Measurements from ENCODE around the gene CD248.
A peak's percentile ranks its signal among the peaks of the same experiment; 100 is the strongest.

The CD248 gene

DNA sequence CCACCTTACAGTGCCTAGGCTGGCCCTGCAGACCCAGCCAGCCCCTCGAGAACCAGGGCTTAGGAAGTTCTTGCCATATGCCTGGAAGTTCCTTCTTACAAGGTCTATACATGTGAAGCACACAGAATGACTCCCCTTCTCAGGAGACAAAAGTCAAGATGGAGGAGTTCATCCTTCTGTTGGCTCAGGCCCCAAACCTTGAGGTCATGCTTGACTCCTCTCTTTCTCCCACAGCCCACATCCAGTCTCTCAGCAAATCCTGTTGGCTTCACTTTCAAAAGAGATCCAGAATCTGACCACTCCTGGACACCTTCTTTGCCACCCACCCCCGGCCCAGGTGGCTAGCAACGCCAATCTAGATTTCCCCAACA lies 1.7 kb upstream of the CD248 start:
- no peak for DNase-seq (ENCODE audit: low read depth)
- no peak overlapping the region for H3K4me3 ChIP-seq (ENCODE audit: low read depth, low read length)
- TF ChIP-seq, protein P1, sequence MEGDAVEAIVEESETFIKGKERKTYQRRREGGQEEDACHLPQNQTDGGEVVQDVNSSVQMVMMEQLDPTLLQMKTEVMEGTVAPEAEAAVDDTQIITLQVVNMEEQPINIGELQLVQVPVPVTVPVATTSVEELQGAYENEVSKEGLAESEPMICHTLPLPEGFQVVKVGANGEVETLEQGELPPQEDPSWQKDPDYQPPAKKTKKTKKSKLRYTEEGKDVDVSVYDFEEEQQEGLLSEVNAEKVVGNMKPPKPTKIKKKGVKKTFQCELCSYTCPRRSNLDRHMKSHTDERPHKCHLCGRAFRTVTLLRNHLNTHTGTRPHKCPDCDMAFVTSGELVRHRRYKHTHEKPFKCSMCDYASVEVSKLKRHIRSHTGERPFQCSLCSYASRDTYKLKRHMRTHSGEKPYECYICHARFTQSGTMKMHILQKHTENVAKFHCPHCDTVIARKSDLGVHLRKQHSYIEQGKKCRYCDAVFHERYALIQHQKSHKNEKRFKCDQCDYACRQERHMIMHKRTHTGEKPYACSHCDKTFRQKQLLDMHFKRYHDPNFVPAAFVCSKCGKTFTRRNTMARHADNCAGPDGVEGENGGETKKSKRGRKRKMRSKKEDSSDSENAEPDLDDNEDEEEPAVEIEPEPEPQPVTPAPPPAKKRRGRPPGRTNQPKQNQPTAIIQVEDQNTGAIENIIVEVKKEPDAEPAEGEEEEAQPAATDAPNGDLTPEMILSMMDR (conservative IDR thresholded peaks at IDR 0.05; ENCODE audit: low read depth, low read length) = no peak

DNA sequence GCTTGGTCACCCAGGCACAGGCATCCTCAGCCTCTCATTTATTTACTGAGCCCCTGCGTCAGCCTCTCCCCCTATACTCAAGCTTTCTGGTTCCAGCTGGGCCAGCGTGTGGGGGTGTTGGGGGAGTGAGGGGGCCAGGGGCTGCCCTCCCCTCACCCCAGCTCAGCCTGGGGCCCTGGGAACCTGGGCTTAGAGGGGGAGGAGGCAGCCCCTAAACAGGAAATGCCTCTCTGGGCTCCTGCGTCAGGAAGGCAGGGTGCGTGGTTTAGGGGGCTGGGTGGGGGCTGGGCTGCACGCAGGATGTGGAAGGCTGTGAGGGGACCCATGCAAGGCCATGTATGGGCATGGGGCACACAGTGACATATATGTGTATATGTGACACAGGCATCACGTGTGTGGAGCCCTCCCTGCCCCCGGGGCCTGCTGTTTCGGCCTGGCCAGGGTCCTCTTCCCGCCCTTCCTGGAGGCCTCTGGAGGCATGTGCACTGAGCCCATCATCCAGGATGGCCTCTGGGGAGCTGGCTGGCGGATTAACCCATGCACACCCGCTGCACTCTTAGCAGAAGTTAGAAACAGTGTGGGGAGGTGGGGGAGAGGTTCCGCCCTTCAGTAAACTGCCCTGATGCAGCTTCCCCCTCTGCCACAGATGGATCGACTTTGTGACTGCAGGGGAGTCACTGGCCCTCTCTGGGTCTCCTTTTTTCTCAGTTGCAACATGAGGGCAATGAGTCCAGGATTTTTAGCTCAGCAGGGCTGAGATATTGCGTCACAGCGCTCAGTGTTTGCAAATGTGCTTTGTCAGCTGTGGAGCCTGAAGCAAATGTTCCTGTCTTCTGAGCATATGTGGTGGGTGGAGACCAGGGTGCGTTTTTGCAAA lies 1.1 kb upstream of the CD248 start:
- peak overlapping the region; percentile 8 for H3K4me3 ChIP-seq (ENCODE audit: low read depth, low read length)
- DNase-seq (ENCODE audit: low read depth) = peak; percentile 97
- TF ChIP-seq, protein P1 (conservative IDR thresholded peaks at IDR 0.05; ENCODE audit: low read depth, low read length) = no peak

DNA sequence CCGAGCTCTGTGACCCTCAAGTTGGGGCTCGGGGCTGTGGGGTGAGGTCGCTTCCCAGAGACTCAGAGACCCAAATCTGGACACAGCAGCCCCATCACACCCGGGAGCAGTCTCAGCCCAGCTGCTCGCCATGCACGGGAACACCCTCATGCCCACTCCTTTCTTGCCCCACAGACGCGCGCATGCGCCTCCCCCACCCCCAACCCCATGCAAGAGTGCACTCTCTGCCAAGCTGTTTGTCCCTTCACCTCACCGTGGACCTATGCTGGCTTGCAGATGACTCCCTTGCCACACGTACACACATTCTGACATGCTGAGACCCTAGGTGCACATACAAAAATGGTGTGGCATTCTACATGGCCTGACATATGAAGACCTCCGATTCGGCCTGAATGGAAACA lies 478 bp upstream of the CD248 start:
- DNase-seq (ENCODE audit: low read depth) = peak; percentile 66
- H3K4me3 ChIP-seq (ENCODE audit: low read depth, low read length) = peak overlapping the region; percentile 74
- TF ChIP-seq, protein P1 (conservative IDR thresholded peaks at IDR 0.05; ENCODE audit: low read depth, low read length) = no peak

DNA sequence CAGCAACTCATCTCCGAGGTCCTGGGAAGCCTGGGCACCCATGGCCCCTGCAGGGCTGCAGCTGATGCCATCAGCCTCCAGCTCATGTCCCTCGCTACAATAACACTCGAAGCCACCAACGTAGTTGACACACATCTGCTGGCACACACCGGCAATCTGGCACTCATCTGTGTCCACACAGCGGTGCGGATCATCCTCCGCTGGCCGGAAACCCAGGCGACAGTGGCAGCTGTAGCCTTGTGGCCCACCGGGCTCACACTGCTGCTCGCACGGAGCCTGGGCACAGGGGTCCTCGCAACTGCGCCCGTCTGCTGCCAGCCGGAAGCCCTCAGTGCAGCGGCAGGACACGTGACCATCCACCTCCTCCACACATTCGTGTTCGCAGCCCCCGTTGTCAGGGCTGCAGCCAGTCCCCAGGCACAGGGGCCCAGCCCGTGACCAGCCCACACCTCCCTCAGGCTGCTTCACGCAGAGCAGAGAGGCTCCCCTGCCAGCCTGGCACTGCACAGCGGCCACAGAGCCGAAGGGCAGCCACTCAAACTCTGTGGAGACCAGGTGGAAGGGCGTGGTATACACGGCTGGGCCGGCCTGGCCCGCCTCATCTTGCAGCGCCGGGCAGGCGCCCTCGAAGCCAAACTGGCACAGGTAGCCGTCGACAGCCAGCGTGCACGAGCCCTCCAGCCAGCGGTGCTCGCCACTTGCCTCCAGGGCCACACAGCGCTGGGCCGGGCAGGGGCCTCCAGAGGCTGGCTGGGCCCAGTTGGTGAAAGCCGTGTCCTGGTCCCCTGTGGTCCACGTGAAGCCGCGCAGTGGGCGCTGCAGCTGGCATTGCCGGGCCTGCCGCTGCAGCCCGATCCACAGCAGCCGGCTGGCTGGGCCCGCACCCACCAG lies 678 bp downstream of the CD248 start:
- TF ChIP-seq, protein P1 (conservative IDR thresholded peaks at IDR 0.05; ENCODE audit: low read depth, low read length) = no peak
- DNase-seq (ENCODE audit: low read depth) = no peak
- peak overlapping the region; percentile 74 for H3K4me3 ChIP-seq (ENCODE audit: low read depth, low read length)

DNA sequence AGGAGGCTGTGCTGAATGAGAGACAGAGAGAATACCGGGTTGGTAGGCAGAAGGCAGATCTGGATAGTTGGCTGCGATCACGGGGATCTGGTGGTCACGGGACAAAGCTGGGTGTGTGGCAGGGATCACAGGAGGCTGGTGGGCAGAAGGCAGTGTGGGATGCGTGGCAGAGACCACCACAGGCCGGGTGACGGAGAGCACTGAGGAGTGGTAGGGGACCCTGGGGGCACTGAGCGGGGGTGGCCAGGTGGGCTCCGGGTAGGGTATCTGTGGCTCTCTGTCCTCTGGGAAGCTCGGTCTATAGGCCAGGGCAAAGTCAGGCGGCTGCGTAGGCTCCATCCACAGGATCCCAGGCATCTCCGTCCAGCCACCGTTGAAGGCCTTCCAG lies 1.4 kb downstream of the CD248 start:
- DNase-seq (ENCODE audit: low read depth) = no peak
- TF ChIP-seq, protein P1 (conservative IDR thresholded peaks at IDR 0.05; ENCODE audit: low read depth, low read length) = no peak
- peak overlapping the region; percentile 74 for H3K4me3 ChIP-seq (ENCODE audit: low read depth, low read length)

DNA sequence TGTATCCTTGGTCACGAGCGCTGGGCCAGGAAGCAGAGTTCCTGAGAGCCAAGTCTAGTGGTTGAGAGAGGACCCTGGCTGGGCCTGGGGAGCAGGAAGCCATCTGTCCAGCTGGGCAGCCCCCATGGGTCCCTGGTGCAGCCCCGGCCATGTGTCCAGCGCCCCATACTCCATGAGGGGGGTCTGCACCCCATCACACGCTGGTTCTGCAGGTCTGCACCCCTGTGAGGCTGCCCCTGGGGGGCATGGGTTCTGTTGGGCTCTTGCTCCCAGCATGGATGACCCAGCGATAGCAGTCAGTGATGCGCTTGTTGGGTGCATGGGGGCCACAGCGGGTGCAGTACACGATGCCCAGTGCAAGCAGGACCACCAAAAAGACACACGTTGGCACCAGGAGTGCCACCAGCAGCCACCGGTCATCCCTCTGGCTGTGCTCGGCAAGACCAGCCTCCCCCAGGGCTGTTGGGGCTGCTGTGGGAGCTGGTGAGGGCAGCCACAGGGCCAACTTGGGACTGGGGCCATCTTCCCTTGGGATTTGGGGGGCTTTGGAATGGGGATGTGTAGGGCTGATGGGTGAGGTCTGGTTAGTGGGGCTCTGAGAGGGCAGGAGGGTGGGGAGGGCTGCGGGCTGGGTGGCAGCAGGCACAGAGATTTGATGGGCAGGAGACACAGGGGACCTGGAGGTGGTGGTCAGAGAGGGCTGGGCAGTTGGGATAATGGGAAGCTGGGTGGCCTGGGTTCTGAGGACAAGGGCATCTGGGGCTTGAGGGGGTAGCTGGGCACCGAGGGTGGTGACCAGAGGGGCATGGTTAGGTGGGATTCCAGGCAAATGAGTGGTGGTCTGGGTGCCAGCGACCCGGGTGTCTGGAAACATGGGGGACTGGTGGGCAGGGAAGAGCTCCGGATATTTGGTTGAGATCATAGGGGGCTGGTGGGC lies 2.0 kb downstream of the CD248 start:
- TF ChIP-seq, protein P1 (conservative IDR thresholded peaks at IDR 0.05; ENCODE audit: low read depth, low read length) = no peak
- DNase-seq (ENCODE audit: low read depth) = no peak
- H3K4me3 ChIP-seq (ENCODE audit: low read depth, low read length) = peak overlapping the region; percentile 74
